ENCODE data around the gene ANKRD11. TPM values are rescaled to one million over a fixed set of nuclear protein-coding genes. Genes with fewer than 3 reads are reported as not detected.

The ANKRD11 gene
- polyA plus RNA-seq, 1 experiment = 48.1 TPM

- H3K27ac ChIP-seq (ENCODE audit: low read depth, low read length) = no peak overlapping the region
- no peak overlapping the region for H3K4me3 ChIP-seq (ENCODE audit: low read depth, low read length)
- ChIA-PET POLR2A (no interaction called here), CTCF (no interaction called here)
- H3K27me3 ChIP-seq (ENCODE audit: control insufficient read depth, insufficient read depth, low read length) = no peaks in the 10 kb centered on the region
- TF ChIP-seq CTCF (IDR thresholded peaks at IDR 0.05; ENCODE audit: low read depth, low read length) = no peak
- no peak for DNase-seq (ENCODE audit: low read depth, low spot score)
- peaks cover 15% of the 10 kb centered on the region for H3K9me3 ChIP-seq (ENCODE audit: control insufficient read depth, insufficient read depth, low read length)
Measured at GRCh38 chr16:89221604-89222003, 268.8 kb downstream of the ANKRD11 start.

GRCh38 chr16:89219365-89219764 lies 271.0 kb downstream of the ANKRD11 start:
- TF ChIP-seq CTCF (IDR thresholded peaks at IDR 0.05; ENCODE audit: low read depth, low read length) = no peak
- Histone ChIP-seq H3K27me3 (ENCODE audit: control insufficient read depth, insufficient read depth, low read length) (no peaks in the 10 kb centered on the region), H3K27ac (ENCODE audit: low read depth, low read length) (no peak overlapping the region), H3K9me3 (ENCODE audit: control insufficient read depth, insufficient read depth, low read length) (peaks cover 5% of the 10 kb centered on the region; the same call in 1 of the 2 replicates), H3K4me3 (ENCODE audit: low read depth, low read length) (no peak overlapping the region)
- ChIA-PET POLR2A (no interaction called here), CTCF (no interaction called here)
- DNase-seq (ENCODE audit: low read depth, low spot score) = no peak

Small RNA genes within 50 kb of the gene (small RNA-seq; reads per million reads assigned to genes)
- gene RNU6-430P (ENCODE audit: insufficient read length, low read depth) = not detected

Other genes with a start within 250 kb of the ANKRD11 start
- gene SPG7, start 17.8 kb upstream of the ANKRD11 start, polyA plus RNA-seq (2011; rRNA removed) = 50.1 and 53.4 TPM in 2 replicates
- gene RPL13, start 70.1 kb upstream of the ANKRD11 start, polyA plus RNA-seq (2011; rRNA removed) = 2,214 and 3,106 TPM in 2 replicates
- gene CPNE7, start 85.2 kb upstream of the ANKRD11 start, polyA plus RNA-seq (2011; rRNA removed) = 7.5 and 10.6 TPM in 2 replicates
- not detected in 2 replicates for gene DPEP1, start 123.1 kb upstream of the ANKRD11 start, polyA plus RNA-seq (2011; rRNA removed)
- gene CHMP1A, start 167.1 kb upstream of the ANKRD11 start, polyA plus RNA-seq (2011; rRNA removed) = 53.5 and 66.8 TPM in 2 replicates
- gene SPATA33, start 167.3 kb upstream of the ANKRD11 start, polyA plus RNA-seq (2011; rRNA removed) = 2.3 and 2.4 TPM in 2 replicates
- 31.6 and 35.0 TPM in 2 replicates for gene CDK10, start 196.1 kb upstream of the ANKRD11 start, polyA plus RNA-seq (2011; rRNA removed)
- 2.6 and 4.0 TPM in 2 replicates for gene SPATA2L, start 211.1 kb upstream of the ANKRD11 start, polyA plus RNA-seq (2011; rRNA removed)
- gene VPS9D1, start 230.3 kb upstream of the ANKRD11 start, polyA plus RNA-seq (2011; rRNA removed) = 8.6 and 12.0 TPM in 2 replicates
- 5.0 and 7.7 TPM in 2 replicates for gene ZNF276, start 231.0 kb upstream of the ANKRD11 start, polyA plus RNA-seq (2011; rRNA removed)